Osteoblast (primary cell): ENCODE results near the gene AQP12A. TPM values are rescaled to one million over a fixed set of nuclear protein-coding genes. Genes with fewer than 3 reads are reported as not detected.

Experiments
- DNase-seq: peaks from one replicate; pipeline ENCODE4 v3.0.0; 2011; ENCODE audit warnings: low spot score, mixed read lengths; ENCODE audit not compliant: insufficient read length; ENCODE audit errors: missing footprints
- H2AFZ ChIP-seq: 2 replicates; pipeline ENCODE4 v1.6.0; 2011; ENCODE audit warnings: mild to moderate bottlenecking, low read length
- H3K27ac ChIP-seq: 2 replicates; pipeline ENCODE4 v1.5.1; 2011; ENCODE audit warnings: mild to moderate bottlenecking, low read depth, low read length, moderate library complexity
- H3K27me3 ChIP-seq: 2 replicates; pipeline ENCODE4 v1.6.0; 2012; ENCODE audit warnings: mild to moderate bottlenecking, control low read depth, inconsistent platforms, low read length, moderate library complexity; ENCODE audit not compliant: insufficient read depth
- H3K36me3 ChIP-seq: 2 replicates; pipeline ENCODE4 v1.5.1; 2011; ENCODE audit warnings: mild to moderate bottlenecking, low read length, control low read depth, moderate library complexity; ENCODE audit not compliant: insufficient read depth
- H3K4me1 ChIP-seq: 2 replicates; pipeline ENCODE4 v1.5.1; 2011; ENCODE audit warnings: mild to moderate bottlenecking, low read length, control low read depth, moderate library complexity; ENCODE audit not compliant: insufficient read depth
- H3K4me2 ChIP-seq: 2 replicates; pipeline ENCODE4 v1.6.0; 2011; ENCODE audit warnings: mild to moderate bottlenecking, low read length; ENCODE audit not compliant: insufficient read depth
- H3K4me3 ChIP-seq: fragments of 200-600 bp; sonication (generic); 3 replicates; pipeline ENCODE4 v1.5.1; 2012; ENCODE audit warnings: mild to moderate bottlenecking, low read length, inconsistent platforms; ENCODE audit not compliant: insufficient read depth
- H3K79me2 ChIP-seq: 2 replicates; pipeline ENCODE4 v1.6.0; 2012; ENCODE audit warnings: mild to moderate bottlenecking, low read length, control low read depth, inconsistent platforms; ENCODE audit not compliant: insufficient read depth
- H3K9me3 ChIP-seq: 2 replicates; pipeline ENCODE4 v1.5.1; 2011; ENCODE audit warnings: low read depth, low read length, control low read depth
- H4K20me1 ChIP-seq: 2 replicates; pipeline ENCODE4 v1.6.0; 2012; ENCODE audit warnings: mild to moderate bottlenecking, low read length, control low read depth; ENCODE audit not compliant: insufficient read depth
- CTCF ChIP-seq: IDR thresholded peaks from 2 replicates; pipeline ENCODE4 v1.5.1; 2011; ENCODE audit warnings: mild to moderate bottlenecking, low read depth, low read length, moderate library complexity; ENCODE audit errors: extremely low read depth
- total RNA-seq: library from RNA; depleted of rRNA; stranded (reverse); fragments of >200 nt; gene quantifications from 2 replicates; pipeline ENCODE4 v1.2.3, GENCODE V29; 2012

AQP12A gene
- total RNA-seq, 1 donor: not detected

GRCh38 chr2:240735476-240735875 is 43.8 kb downstream of the AQP12A start:
- Histone ChIP-seq H3K79me2 (no peaks in the 10 kb centered on the region), H3K36me3 (no peaks in the 10 kb centered on the region), H3K9me3 (no peaks in the 10 kb centered on the region), H3K4me3 (no peak overlapping the region), H2AFZ (no peak overlapping the region), H4K20me1 (no peaks in the 10 kb centered on the region), H3K4me1 (no peaks in the 10 kb centered on the region), H3K4me2 (no peak overlapping the region), H3K27ac (no peak overlapping the region), H3K27me3 (peaks cover 2% of the 10 kb centered on the region)
- TF ChIP-seq CTCF: no peak
- no peak for DNase-seq

GRCh38 chr2:240736281-240737250 is 44.9 kb downstream of the AQP12A start:
- no peak for DNase-seq
- no peak overlapping the region for H3K27ac ChIP-seq
- H3K79me2 ChIP-seq: no peaks in the 10 kb centered on the region
- no peak for TF ChIP-seq CTCF
- H4K20me1 ChIP-seq: no peaks in the 10 kb centered on the region
- no peaks in the 10 kb centered on the region for H3K27me3 ChIP-seq
- H3K4me1 ChIP-seq: no peaks in the 10 kb centered on the region
- H3K4me3 ChIP-seq: no peak overlapping the region
- no peak overlapping the region for H3K4me2 ChIP-seq
- no peaks in the 10 kb centered on the region for H3K36me3 ChIP-seq
- H2AFZ ChIP-seq: no peak overlapping the region
- H3K9me3 ChIP-seq: no peaks in the 10 kb centered on the region

GRCh38 chr2:240737512-240737911 is 45.8 kb downstream of the AQP12A start:
- H2AFZ ChIP-seq: no peak overlapping the region
- H3K4me2 ChIP-seq: no peak overlapping the region
- H3K4me1 ChIP-seq: no peaks in the 10 kb centered on the region
- no peak overlapping the region for H3K27ac ChIP-seq
- TF ChIP-seq CTCF: no peak
- H3K27me3 ChIP-seq: no peaks in the 10 kb centered on the region
- H3K4me3 ChIP-seq: no peak overlapping the region
- H4K20me1 ChIP-seq: no peaks in the 10 kb centered on the region
- no peaks in the 10 kb centered on the region for H3K36me3 ChIP-seq
- H3K79me2 ChIP-seq: no peaks in the 10 kb centered on the region
- no peak for DNase-seq
- no peaks in the 10 kb centered on the region for H3K9me3 ChIP-seq

- no peaks in the 10 kb centered on the region for H4K20me1 ChIP-seq
- H3K27ac ChIP-seq: no peak overlapping the region
- DNase-seq: no peak
- no peaks in the 10 kb centered on the region for H3K79me2 ChIP-seq
- no peaks in the 10 kb centered on the region for H3K4me1 ChIP-seq
- no peaks in the 10 kb centered on the region for H3K36me3 ChIP-seq
- no peak overlapping the region for H2AFZ ChIP-seq
- no peaks in the 10 kb centered on the region for H3K27me3 ChIP-seq
- no peak overlapping the region for H3K4me2 ChIP-seq
- no peak for TF ChIP-seq CTCF
- no peaks in the 10 kb centered on the region for H3K9me3 ChIP-seq
- no peak overlapping the region for H3K4me3 ChIP-seq
These were observed 46.3 kb downstream of the AQP12A start for GRCh38 chr2:240737958-240738357.
